Panc1 (cell line): ENCODE measurements around the gene HOTAIR.

Experiments used
- CTCF ChIP-seq: fragments of 450-650 bp; IDR thresholded peaks from 2 replicates; pipeline ENCODE4 v1.5.1; 2017; ENCODE audit warnings: mild to moderate bottlenecking
- REST ChIP-seq, 2 experiments: IDR thresholded peaks; 2 replicates each; pipeline ENCODE4 v1.6.1; 2011 to 2012; ENCODE audit warnings: low read depth in 2 of 2, control low read depth in 1 of 2, low read length in 1 of 2, mild to moderate bottlenecking in 1 of 2, moderate library complexity in 1 of 2; ENCODE audit not compliant: insufficient read depth in 1 of 2

GRCh38 chr12:53944209-53944608, 30.5 kb downstream of the HOTAIR start:
- TF ChIP-seq CTCF = no peak
- no peak for TF ChIP-seq REST (IDR thresholded peaks at IDR 0.05; ENCODE audit: insufficient read depth in 1 of 2, low read depth in 2 of 2, low read length in 1 of 2)
